ENCODE measurements around the gene BCAR3. TPM values are rescaled to one million over a fixed set of nuclear protein-coding genes. Genes with fewer than 3 reads are reported as not detected.

BCAR3 gene
- polyA plus RNA-seq, 2 of the 4 experiments (the other 2 are of a cell fraction) = 31.6 to 33.4 TPM

- POLR2A ChIA-PET = no interaction called here
- H3K4me3 ChIP-seq = no peak overlapping the region
- no peak for DNase-seq (ENCODE audit: low read depth in 1 of 2, low spot score in 1 of 2)
- ATAC-seq = no peak
- H3K27ac ChIP-seq = no peak overlapping the region
- H3K4me2 ChIP-seq = no peak overlapping the region
- no peak for FAIRE-seq
- peaks cover 14% of the 10 kb centered on the region for H3K4me1 ChIP-seq
- CTCF ChIA-PET = interaction anchor here (1.2 kb wide), 1 partner anchor 271 kb away, joined by 3 read pairs; no protein-coding TSS in a partner anchor
- no peaks in the 10 kb centered on the region for H3K9me3 ChIP-seq
- TF ChIP-seq RFX5 (IDR thresholded peaks at IDR 0.05) = no peak
- TF ChIP-seq CHD2 (IDR thresholded peaks at IDR 0.05; ENCODE audit: low read length, partially characterized antibody) = no peak
- no peak for TF ChIP-seq PBX3 (IDR thresholded peaks at IDR 0.05)
- no peak for TF ChIP-seq POLR2A (IDR thresholded peaks at IDR 0.05; ENCODE audit: low read length)
- no peak for TF ChIP-seq JUN (IDR thresholded peaks at IDR 0.05)
- TF ChIP-seq EP300 (IDR thresholded peaks at IDR 0.05) = no peak
- no peak for TF ChIP-seq NFE2L2 (conservative IDR thresholded peaks at IDR 0.05; ENCODE audit: low read length)
- TF ChIP-seq RCOR1 (IDR thresholded peaks at IDR 0.05; ENCODE audit: low read depth, low read length) = no peak
- TF ChIP-seq ESRRA (IDR thresholded peaks at IDR 0.05; ENCODE audit: borderline replicate concordance, low read length) = no peak
- TF ChIP-seq E2F6 (IDR thresholded peaks at IDR 0.05; ENCODE audit: borderline replicate concordance, low read depth) = no peak
- no peak for TF ChIP-seq NPAS2 (CRISPR knock-in tag; IDR thresholded peaks at IDR 0.05; ENCODE audit: borderline replicate concordance)
- no peak for TF ChIP-seq KDM5A (IDR thresholded peaks at IDR 0.05)
- TF ChIP-seq USF2 (IDR thresholded peaks at IDR 0.05) = no peak
- WGBS (ENCODE audit: missing lambda C conversion rate) = 81% methylated on average over 6 of the region's 6 CpGs
Observed at GRCh38 chr1:93574991-93575390, 106.6 kb downstream of the BCAR3 start.

- 97% methylated on average over 7 of the region's 7 CpGs for WGBS (ENCODE audit: missing lambda C conversion rate)
- Histone ChIP-seq H3K4me1 (peaks cover 11% of the 10 kb centered on the region), H3K27ac (no peak overlapping the region; a peak in 1 of 6 replicates), H3K9me3 (no peaks in the 10 kb centered on the region), H3K4me2 (no peak overlapping the region), H3K4me3 (no peak overlapping the region)
- no peak for FAIRE-seq
- ChIA-PET CTCF (interaction anchor here (1.2 kb wide), 1 partner anchor 270 kb away, joined by 3 read pairs; no protein-coding TSS in a partner anchor), POLR2A (no interaction called here)
- no peak for DNase-seq (ENCODE audit: low read depth in 1 of 2, low spot score in 1 of 2)
- ATAC-seq = no peak
- TF ChIP-seq NPAS2 (CRISPR knock-in tag; IDR thresholded peaks at IDR 0.05; ENCODE audit: borderline replicate concordance) (no peak), JUN (IDR thresholded peaks at IDR 0.05) (no peak), USF2 (IDR thresholded peaks at IDR 0.05) (no peak), MAX (IDR thresholded peaks at IDR 0.05) (no peak), KDM5A (IDR thresholded peaks at IDR 0.05) (no peak), RNF2 (IDR thresholded peaks at IDR 0.05; ENCODE audit: borderline replicate concordance, low read depth) (no peak), SMC3 (IDR thresholded peaks at IDR 0.05) (no peak), FOXS1 (CRISPR knock-in tag; IDR thresholded peaks at IDR 0.05) (no peak), PHF8 (IDR thresholded peaks at IDR 0.05; ENCODE audit: borderline replicate concordance, low read depth) (no peak), KDM1A (IDR thresholded peaks at IDR 0.05; ENCODE audit: low read depth) (no peak), CBX8 (IDR thresholded peaks at IDR 0.05) (no peak)
Observed at GRCh38 chr1:93574511-93574910, 107.1 kb downstream of the BCAR3 start.

GRCh38 chr1:93573940-93574469 lies 107.6 kb downstream of the BCAR3 start:
- no peak overlapping the region for H3K4me3 ChIP-seq
- FAIRE-seq (no peak), ATAC-seq (no peak), DNase-seq (ENCODE audit: low read depth in 1 of 2, low spot score in 1 of 2) (no peak)
- peaks cover 10% of the 10 kb centered on the region; the same call in 2 of the 3 replicates for H3K4me1 ChIP-seq
- 13% methylated on average over 1 of the region's 1 CpG for WGBS (ENCODE audit: missing lambda C conversion rate)
- H3K4me2 ChIP-seq = no peak overlapping the region
- no peak overlapping the region; a peak in 1 of 6 replicates for H3K27ac ChIP-seq
- TF ChIP-seq POLR2AphosphoS2 (conservative IDR thresholded peaks at IDR 0.05; ENCODE audit: low read length) (no peak), NR3C1 (IDR thresholded peaks at IDR 0.05) (no peak), FOXS1 (CRISPR knock-in tag; IDR thresholded peaks at IDR 0.05) (no peak), EHF (CRISPR knock-in tag; IDR thresholded peaks at IDR 0.05) (no peak), ATOH8 (CRISPR knock-in tag; IDR thresholded peaks at IDR 0.05; ENCODE audit: low read depth) (no peak), HEYL (CRISPR knock-in tag; IDR thresholded peaks at IDR 0.05) (no peak), CHD2 (IDR thresholded peaks at IDR 0.05; ENCODE audit: low read length, partially characterized antibody) (no peak)
- H3K9me3 ChIP-seq = no peaks in the 10 kb centered on the region
- ChIA-PET POLR2A (no interaction called here), CTCF (interaction anchor here (1.2 kb wide), 1 partner anchor 270 kb away, joined by 3 read pairs; no protein-coding TSS in a partner anchor)

Measured in A549 (cell line).